ENCODE results near the gene CASK.

The CASK gene

DNA sequence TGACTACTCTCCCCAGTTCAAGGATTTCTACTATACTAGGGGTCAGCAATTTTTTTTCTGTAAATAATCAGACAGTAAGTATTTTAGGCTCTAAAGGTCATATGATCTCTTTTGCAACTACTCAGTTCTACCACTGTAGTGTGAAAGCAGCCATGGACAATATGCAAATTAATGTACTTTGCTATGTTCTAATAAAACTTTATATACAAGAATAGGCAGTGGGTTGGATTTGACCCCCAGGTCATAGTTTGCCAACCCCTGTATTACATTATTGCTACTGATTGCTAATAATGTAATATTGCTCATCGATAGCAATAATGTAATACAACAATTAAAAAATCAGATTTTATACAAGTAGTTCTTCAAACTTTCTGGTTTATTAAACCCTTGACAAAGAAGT lies 293.8 kb downstream of the CASK start:
- no peaks in the 10 kb centered on the region for H3K4me1 ChIP-seq (ENCODE audit: insufficient read depth, low read length)
- H4K20me1 ChIP-seq (ENCODE audit: insufficient read depth, low read length): no peaks in the 10 kb centered on the region
- TF ChIP-seq EZH2 (IDR thresholded peaks at IDR 0.05; ENCODE audit: borderline replicate concordance, low read depth, low read length, severe bottlenecking): no peak
- TF ChIP-seq, protein P1, sequence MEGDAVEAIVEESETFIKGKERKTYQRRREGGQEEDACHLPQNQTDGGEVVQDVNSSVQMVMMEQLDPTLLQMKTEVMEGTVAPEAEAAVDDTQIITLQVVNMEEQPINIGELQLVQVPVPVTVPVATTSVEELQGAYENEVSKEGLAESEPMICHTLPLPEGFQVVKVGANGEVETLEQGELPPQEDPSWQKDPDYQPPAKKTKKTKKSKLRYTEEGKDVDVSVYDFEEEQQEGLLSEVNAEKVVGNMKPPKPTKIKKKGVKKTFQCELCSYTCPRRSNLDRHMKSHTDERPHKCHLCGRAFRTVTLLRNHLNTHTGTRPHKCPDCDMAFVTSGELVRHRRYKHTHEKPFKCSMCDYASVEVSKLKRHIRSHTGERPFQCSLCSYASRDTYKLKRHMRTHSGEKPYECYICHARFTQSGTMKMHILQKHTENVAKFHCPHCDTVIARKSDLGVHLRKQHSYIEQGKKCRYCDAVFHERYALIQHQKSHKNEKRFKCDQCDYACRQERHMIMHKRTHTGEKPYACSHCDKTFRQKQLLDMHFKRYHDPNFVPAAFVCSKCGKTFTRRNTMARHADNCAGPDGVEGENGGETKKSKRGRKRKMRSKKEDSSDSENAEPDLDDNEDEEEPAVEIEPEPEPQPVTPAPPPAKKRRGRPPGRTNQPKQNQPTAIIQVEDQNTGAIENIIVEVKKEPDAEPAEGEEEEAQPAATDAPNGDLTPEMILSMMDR (IDR thresholded peaks at IDR 0.05; ENCODE audit: borderline replicate concordance, extremely low read depth, low read length, poor library complexity, severe bottlenecking): no peak
- no peak overlapping the region for H3K4me2 ChIP-seq (ENCODE audit: insufficient read depth, low read length)
- ATAC-seq (ENCODE audit: insufficient read depth, low read depth) (no peak), DNase-seq (no peak)
- no peaks in the 10 kb centered on the region for H3K9me3 ChIP-seq (ENCODE audit: insufficient read depth, low read length, severe bottlenecking)
- no peak overlapping the region for H3K27ac ChIP-seq (ENCODE audit: low read length)
- no peak overlapping the region for H3K4me3 ChIP-seq (ENCODE audit: low read depth in 1 of 2, low read length in 2 of 2)
- H2AFZ ChIP-seq (ENCODE audit: low read depth, low read length): no peak overlapping the region
- peaks cover 27% of the 10 kb centered on the region for H3K36me3 ChIP-seq (ENCODE audit: insufficient read depth, low read length)
- no peak overlapping the region for H3K9ac ChIP-seq (ENCODE audit: low read depth, low read length)
- H3K27me3 ChIP-seq (ENCODE audit: insufficient read depth, low read length, poor library complexity): no peaks in the 10 kb centered on the region
- no peaks in the 10 kb centered on the region for H3K79me2 ChIP-seq (ENCODE audit: insufficient read depth, low read length)

GRCh38 chrX:41621222-41621723 lies 302.1 kb downstream of the CASK start:
- DNase-seq (no peak), ATAC-seq (ENCODE audit: insufficient read depth, low read depth) (no peak)
- H3K36me3 ChIP-seq (ENCODE audit: insufficient read depth, low read length): peaks cover 24% of the 10 kb centered on the region
- H3K9me3 ChIP-seq (ENCODE audit: insufficient read depth, low read length, severe bottlenecking): no peaks in the 10 kb centered on the region
- no peaks in the 10 kb centered on the region for H4K20me1 ChIP-seq (ENCODE audit: insufficient read depth, low read length)
- no peaks in the 10 kb centered on the region for H3K27me3 ChIP-seq (ENCODE audit: insufficient read depth, low read length, poor library complexity)
- no peak overlapping the region for H3K9ac ChIP-seq (ENCODE audit: low read depth, low read length)
- H3K27ac ChIP-seq (ENCODE audit: low read length): no peak overlapping the region
- H3K4me2 ChIP-seq (ENCODE audit: insufficient read depth, low read length): no peak overlapping the region
- no peaks in the 10 kb centered on the region for H3K79me2 ChIP-seq (ENCODE audit: insufficient read depth, low read length)
- H2AFZ ChIP-seq (ENCODE audit: low read depth, low read length): no peak overlapping the region
- no peaks in the 10 kb centered on the region for H3K4me1 ChIP-seq (ENCODE audit: insufficient read depth, low read length)
- TF ChIP-seq, protein P1 (IDR thresholded peaks at IDR 0.05; ENCODE audit: borderline replicate concordance, extremely low read depth, low read length, poor library complexity, severe bottlenecking): no peak
- no peak for TF ChIP-seq EZH2 (IDR thresholded peaks at IDR 0.05; ENCODE audit: borderline replicate concordance, low read depth, low read length, severe bottlenecking)
- H3K4me3 ChIP-seq (ENCODE audit: low read depth in 1 of 2, low read length in 2 of 2): no peak overlapping the region

GRCh38 chrX:41619221-41619620 lies 304.1 kb downstream of the CASK start:
- Histone ChIP-seq H3K4me3 (ENCODE audit: low read depth in 1 of 2, low read length in 2 of 2) (no peak overlapping the region), H3K4me1 (ENCODE audit: insufficient read depth, low read length) (no peaks in the 10 kb centered on the region), H3K4me2 (ENCODE audit: insufficient read depth, low read length) (no peak overlapping the region), H2AFZ (ENCODE audit: low read depth, low read length) (no peak overlapping the region), H3K36me3 (ENCODE audit: insufficient read depth, low read length) (peaks cover 10% of the 10 kb centered on the region), H4K20me1 (ENCODE audit: insufficient read depth, low read length) (no peaks in the 10 kb centered on the region), H3K79me2 (ENCODE audit: insufficient read depth, low read length) (no peaks in the 10 kb centered on the region), H3K9me3 (ENCODE audit: insufficient read depth, low read length, severe bottlenecking) (no peaks in the 10 kb centered on the region), H3K27ac (ENCODE audit: low read length) (no peak overlapping the region), H3K9ac (ENCODE audit: low read depth, low read length) (no peak overlapping the region), H3K27me3 (ENCODE audit: insufficient read depth, low read length, poor library complexity) (no peaks in the 10 kb centered on the region)
- ATAC-seq (ENCODE audit: insufficient read depth, low read depth) (no peak), DNase-seq (no peak)
- TF ChIP-seq, protein P1 (IDR thresholded peaks at IDR 0.05; ENCODE audit: borderline replicate concordance, extremely low read depth, low read length, poor library complexity, severe bottlenecking): no peak
- no peak for TF ChIP-seq EZH2 (IDR thresholded peaks at IDR 0.05; ENCODE audit: borderline replicate concordance, low read depth, low read length, severe bottlenecking)

DNA sequence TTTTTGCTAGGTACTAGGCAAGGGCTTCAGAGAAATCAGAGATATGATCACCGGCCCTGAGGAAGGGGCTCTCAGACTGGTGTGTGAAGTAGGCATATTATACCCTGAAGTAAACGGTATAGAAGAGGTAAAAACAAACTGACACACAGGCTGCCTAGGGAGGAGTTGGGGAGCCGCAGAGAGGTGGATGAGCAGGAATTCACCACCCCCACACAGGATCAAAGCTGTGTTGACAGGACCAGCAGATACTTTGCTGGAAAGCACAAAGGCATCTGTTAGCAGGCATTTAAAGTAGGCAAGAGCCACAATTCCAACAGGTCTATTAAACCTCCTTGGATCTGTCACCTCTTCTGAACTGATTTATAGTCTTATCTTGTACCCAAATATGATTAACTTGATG lies 306.4 kb downstream of the CASK start:
- no peak for DNase-seq

More for the DNA sequence above, 306.4 kb downstream of the CASK start:
- H3K36me3 ChIP-seq (ENCODE audit: insufficient read depth, low read length): peaks cover 4% of the 10 kb centered on the region; the same call in 1 of the 2 replicates
- H3K4me2 ChIP-seq (ENCODE audit: insufficient read depth, low read length): no peak overlapping the region
- H4K20me1 ChIP-seq (ENCODE audit: insufficient read depth, low read length): no peaks in the 10 kb centered on the region
- no peak overlapping the region for H3K27ac ChIP-seq (ENCODE audit: low read length)
- no peaks in the 10 kb centered on the region for H3K4me1 ChIP-seq (ENCODE audit: insufficient read depth, low read length)
- no peak overlapping the region for H3K4me3 ChIP-seq (ENCODE audit: low read depth in 1 of 2, low read length in 2 of 2)
- TF ChIP-seq, protein P1 (IDR thresholded peaks at IDR 0.05; ENCODE audit: borderline replicate concordance, extremely low read depth, low read length, poor library complexity, severe bottlenecking): no peak
- TF ChIP-seq EZH2 (IDR thresholded peaks at IDR 0.05; ENCODE audit: borderline replicate concordance, low read depth, low read length, severe bottlenecking): no peak
- H2AFZ ChIP-seq (ENCODE audit: low read depth, low read length): no peak overlapping the region
- no peaks in the 10 kb centered on the region for H3K79me2 ChIP-seq (ENCODE audit: insufficient read depth, low read length)
- no peak overlapping the region for H3K9ac ChIP-seq (ENCODE audit: low read depth, low read length)
- no peak for ATAC-seq (ENCODE audit: insufficient read depth, low read depth)
- no peaks in the 10 kb centered on the region for H3K27me3 ChIP-seq (ENCODE audit: insufficient read depth, low read length, poor library complexity)
- H3K9me3 ChIP-seq (ENCODE audit: insufficient read depth, low read length, severe bottlenecking): no peaks in the 10 kb centered on the region

All from DND-41 (cell line).